GM19023 (cell line): ENCODE data around the gene DBET.
"Not testable (repeated sequence)": the region's sequence is repeated elsewhere in the genome, so short reads cannot be mapped to it uniquely, and the experiment has no call there.

Source experiments
- ATAC-seq: cut with Tn5 transposase; IDR thresholded peaks from one replicate; pipeline ENCODE4 v1.9.1; 2021; ENCODE audit warnings: mild to moderate bottlenecking, moderate library complexity; ENCODE audit not compliant: unreplicated experiment

The DBET gene

GRCh38 chr4:190049378-190050239, 14.7 kb upstream of the DBET start:
- ATAC-seq, result not testable (repeated sequence)

- ATAC-seq, result not testable (repeated sequence)
Observed at GRCh38 chr4:190058997-190059396, 5.3 kb upstream of the DBET start.

DNA sequence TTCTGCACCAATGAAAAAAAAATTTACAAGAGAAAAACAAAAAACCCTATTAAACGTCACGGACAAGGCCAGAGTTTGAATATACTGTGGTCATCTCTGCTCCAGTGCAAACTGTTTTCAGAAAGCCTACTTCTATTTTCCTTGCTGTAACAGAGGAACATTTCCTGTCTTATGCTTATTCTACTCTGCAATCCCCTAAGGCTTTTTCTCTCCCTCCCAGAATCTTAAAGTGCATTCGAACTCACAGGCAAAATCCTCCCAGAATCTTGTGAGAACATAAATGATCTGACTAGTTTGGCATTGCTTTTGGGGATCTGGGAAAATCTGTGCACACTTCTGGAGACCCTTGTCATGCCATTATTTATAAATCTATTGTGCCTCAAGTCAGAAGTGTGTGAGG, 503 bp downstream of the DBET start:
- not testable (repeated sequence) for ATAC-seq

GRCh38 chr4:190068351-190068750, 4.0 kb downstream of the DBET start:
- not testable (repeated sequence) for ATAC-seq

DNA sequence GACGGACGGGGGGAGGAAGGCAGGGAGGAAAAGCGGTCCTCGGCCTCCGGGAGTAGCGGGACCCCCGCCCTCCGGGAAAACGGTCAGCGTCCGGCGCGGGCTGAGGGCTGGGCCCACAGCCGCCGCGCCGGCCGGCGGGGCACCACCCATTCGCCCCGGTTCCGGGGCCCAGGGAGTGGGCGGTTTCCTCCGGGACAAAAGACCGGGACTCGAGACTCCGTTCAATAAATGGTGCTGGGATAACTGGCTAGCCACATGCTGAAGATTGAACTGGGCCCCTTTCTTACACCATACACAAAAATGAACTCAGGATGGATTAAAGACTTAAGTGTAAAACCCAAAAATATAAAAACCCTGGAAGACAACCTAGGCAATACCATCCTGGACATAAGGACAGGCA, 28.8 kb downstream of the DBET start:
- ATAC-seq, result not testable (repeated sequence)

- ATAC-seq, result not testable (repeated sequence)
Observed at GRCh38 chr4:190094031-190094430, 29.7 kb downstream of the DBET start.

GRCh38 chr4:190095335-190095734, 31.0 kb downstream of the DBET start:
- ATAC-seq, result not testable (repeated sequence)

DNA sequence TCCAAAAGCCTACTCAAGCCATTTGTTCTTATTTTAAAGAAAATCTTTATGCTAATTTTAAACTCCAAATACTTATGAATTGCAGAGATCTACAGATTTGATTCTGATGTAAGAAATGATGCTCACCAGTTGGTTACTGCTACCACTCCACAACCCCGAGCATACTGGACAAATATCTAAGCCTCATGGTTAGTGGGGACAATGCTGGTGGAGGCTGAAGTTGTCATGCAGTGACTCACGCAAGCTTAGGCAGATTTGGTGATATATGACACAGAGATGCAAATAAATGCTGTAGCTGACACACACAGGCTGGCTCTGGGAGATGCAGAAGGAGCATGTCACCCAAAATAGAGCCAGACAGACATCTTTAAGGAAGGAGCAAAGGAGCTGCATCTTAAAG, 35.3 kb downstream of the DBET start:
- ATAC-seq, result not testable (repeated sequence)

- ATAC-seq, result not testable (repeated sequence)
Observed at GRCh38 chr4:190101525-190101924, 37.2 kb downstream of the DBET start.

DNA sequence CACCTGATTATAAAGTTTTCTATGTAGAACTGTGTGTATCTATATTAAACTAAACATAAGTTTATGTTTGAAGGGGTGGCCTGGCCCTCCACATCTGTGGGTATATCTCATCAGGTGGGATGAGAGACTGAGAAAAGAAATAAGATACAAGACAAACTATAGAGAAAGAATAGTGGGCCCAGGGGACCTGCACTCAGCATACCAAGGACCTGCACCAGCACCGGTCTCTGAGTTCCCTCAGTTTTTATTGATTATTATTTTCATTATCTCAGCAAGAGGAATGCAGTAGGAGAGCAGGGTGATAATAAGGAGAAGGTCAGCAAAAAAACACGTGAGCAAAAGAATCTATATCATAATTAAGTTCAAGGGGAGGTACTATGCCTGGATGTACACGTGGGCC, 41.9 kb downstream of the DBET start:
- not testable (repeated sequence) for ATAC-seq

DNA sequence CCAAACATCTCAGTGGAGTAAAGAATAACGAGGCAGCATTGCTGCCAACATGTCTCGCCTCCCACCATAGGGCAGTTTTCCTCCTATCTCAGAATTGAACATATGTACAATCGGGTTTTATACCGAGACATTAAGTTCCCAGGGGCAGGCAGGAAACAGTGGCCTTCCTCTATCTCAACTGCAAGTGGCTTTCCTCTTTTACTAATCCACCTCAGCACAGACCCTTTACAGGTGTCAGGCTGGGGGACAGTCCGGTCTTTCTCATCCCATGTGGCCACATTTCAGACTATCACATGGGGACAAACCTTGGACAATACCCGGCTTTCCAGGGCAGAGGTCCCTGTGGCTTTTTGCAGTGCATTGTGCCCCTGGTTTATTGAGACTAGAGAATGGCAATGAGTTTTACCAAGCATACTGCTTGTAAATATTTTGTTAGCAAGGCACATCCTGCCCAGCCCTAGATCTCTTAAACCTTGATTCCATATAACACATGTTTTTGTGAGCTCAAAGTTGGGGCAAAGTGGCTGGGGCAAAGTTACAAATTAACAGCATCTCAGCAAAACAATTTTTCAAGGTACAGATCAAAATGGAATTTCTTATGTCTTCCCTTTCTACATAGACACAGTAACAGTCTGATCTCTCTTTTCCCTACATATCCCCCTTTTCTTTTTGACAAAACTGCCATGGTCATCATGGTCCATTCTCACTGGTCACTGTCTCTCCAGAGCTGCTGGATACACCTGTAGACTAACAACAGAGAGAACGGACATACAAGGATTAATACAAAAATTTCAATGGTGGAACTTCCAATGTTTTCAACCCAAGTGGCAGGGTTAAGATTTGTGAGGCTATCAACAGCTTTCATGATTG, 42.5 kb downstream of the DBET start:
- ATAC-seq, result not testable (repeated sequence)

DNA sequence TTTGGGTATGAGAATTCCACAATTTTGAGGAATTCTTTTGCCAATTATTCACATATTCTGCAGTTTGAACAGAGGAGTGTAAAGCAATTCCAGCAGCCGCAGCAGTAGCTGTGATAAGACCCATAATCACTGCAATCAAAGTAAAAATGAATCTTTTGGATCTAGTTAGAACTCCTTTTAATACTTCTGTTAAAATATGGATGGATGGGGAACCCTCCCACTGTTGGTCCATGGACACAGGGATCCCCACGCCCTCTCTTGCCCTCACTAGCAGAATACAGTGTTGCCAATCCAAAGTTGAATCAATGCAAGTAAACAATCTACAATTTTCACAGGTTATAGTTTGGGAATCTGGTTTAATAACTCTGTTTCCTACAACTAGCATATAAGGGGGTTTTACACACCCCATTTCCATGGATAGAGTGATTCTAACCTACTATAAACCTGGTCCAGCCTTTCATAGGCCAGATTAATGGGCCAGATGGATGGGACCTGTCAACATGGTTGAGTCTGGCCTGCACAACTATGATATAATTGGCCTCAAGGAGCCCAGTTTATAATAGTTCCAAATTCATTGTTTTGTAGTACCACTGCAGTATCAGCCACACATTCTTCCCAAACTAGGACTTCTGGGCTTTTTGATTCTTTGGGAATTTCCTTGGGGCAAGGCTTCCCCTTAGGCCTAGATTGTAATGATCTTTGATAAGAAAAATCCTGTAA, 43.6 kb downstream of the DBET start:
- not testable (repeated sequence) for ATAC-seq

DNA sequence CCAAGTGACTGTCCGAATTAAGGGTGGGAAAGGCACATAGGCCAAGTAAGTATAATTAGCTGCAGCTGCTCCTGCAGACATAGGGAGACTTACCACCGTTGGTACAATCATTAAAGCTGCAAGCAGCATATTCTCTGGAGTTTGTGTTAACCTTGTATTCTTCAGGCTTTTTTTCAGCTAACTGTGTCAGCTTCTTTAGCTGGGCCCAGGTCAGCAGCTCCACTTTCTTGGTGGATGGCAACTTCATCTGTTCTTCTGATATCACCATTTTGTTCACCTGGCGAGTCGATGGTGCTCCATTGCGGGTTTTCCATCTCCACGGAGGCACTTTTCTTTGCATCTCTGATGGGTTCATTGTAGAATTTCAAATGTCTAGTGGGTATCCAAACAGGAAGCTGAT, 44.5 kb downstream of the DBET start:
- not testable (repeated sequence) for ATAC-seq

GRCh38 chr4:190109390-190110011, 45.2 kb downstream of the DBET start:
- not testable (repeated sequence) for ATAC-seq

DNA sequence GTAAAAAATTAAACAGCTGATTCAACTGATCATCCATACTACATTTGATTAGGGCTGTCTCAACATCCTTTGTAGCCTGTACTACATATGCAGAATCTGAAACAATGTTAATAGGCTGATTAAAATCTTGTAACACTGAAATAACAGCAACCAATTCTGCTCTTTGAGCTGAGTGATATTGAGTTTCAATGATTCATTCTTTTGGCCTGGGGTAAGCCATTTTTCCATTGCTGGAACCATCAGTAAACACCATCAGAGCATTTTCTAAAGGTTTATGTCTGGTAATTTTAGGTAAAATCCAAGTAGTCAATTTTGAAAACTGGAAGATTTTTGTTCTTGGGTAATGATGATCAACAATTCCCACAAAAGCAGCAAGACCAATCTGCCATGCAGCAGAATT, 45.7 kb downstream of the DBET start:
- ATAC-seq, result not testable (repeated sequence)

- ATAC-seq, result not testable (repeated sequence)
Observed at GRCh38 chr4:190110570-190111295, 46.4 kb downstream of the DBET start.

GRCh38 chr4:190112879-190113278, 48.6 kb downstream of the DBET start:
- not testable (repeated sequence) for ATAC-seq

DNA sequence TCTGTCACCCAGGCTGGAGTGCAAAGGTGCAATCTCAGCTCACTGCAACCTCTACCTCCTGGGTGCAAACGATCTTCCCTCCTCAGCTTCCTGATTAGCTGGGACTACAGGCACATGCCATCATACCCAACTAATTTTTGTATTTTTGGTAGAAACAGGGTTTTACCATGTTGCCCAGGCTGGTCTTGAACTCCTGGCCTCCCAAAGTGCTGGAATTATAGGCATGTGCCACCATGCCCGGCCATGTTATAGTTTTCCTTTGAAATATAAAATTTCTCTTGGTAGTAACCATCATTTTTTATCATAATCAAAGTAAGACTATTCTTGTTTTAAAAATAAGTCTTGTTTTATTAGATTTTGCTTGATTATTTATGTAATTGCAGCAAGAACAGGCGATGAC, 50.7 kb downstream of the DBET start:
- not testable (repeated sequence) for ATAC-seq
